KMS-11 (cell line): Measurements from ENCODE around the gene SUN5.

Experiments
- H2AFZ ChIP-seq: fragments of 200-600 bp; sonication (generic); 2 replicates; pipeline ENCODE4 v1.6.1; 2016; ENCODE audit warnings: antibody characterized with exemption, mixed run types, low read depth
- H3K27ac ChIP-seq: fragments of 200-600 bp; sonication (generic); 2 replicates; pipeline ENCODE4 v1.6.1; 2016; ENCODE audit warnings: mild to moderate bottlenecking, mixed run types
- H3K27me3 ChIP-seq: fragments of 200-600 bp; sonication (generic); 2 replicates; pipeline ENCODE4 v1.6.1; 2017; ENCODE audit warnings: mild to moderate bottlenecking, low read depth, mixed run types, moderate library complexity; ENCODE audit not compliant: insufficient read depth
- H3K36me3 ChIP-seq: fragments of 200-600 bp; sonication (generic); 2 replicates; pipeline ENCODE4 v1.6.1; 2017; ENCODE audit warnings: mild to moderate bottlenecking, mixed run types; ENCODE audit not compliant: insufficient read depth
- H3K4me1 ChIP-seq: fragments of 200-600 bp; sonication (generic); 2 replicates; pipeline ENCODE4 v1.6.1; 2016; ENCODE audit warnings: mild to moderate bottlenecking, low read depth, mixed run types; ENCODE audit not compliant: poor library complexity, severe bottlenecking
- H3K4me2 ChIP-seq: fragments of 200-600 bp; sonication (generic); 2 replicates; pipeline ENCODE4 v1.7.0; 2016; ENCODE audit warnings: mild to moderate bottlenecking, mixed run types
- H3K4me3 ChIP-seq: fragments of 200-600 bp; sonication (generic); IDR thresholded peaks from 2 replicates; pipeline ENCODE4 v1.6.1; 2017; ENCODE audit warnings: low read depth, low read length, mixed read lengths; ENCODE audit not compliant: insufficient read depth
- H3K79me2 ChIP-seq: fragments of 200-600 bp; sonication (generic); 2 replicates; pipeline ENCODE4 v1.6.1; 2016; ENCODE audit warnings: low read depth, mixed run types; ENCODE audit not compliant: insufficient read depth
- H3K9ac ChIP-seq: fragments of 200-600 bp; sonication (generic); 2 replicates; pipeline ENCODE4 v1.6.1; 2016; ENCODE audit warnings: mild to moderate bottlenecking, mixed run types
- H4K20me1 ChIP-seq: fragments of 200-600 bp; sonication (generic); 2 replicates; pipeline ENCODE4 v1.6.1; 2016; ENCODE audit warnings: mild to moderate bottlenecking, mixed run types; ENCODE audit not compliant: insufficient read depth
- TF ChIP-seq, protein P1 (sequence below): fragments of 200-600 bp; sonication (generic); conservative IDR thresholded peaks from 2 replicates; pipeline ENCODE4 v1.6.1; 2017; ENCODE audit warnings: low read depth, mild to moderate bottlenecking, antibody characterized with exemption, low read length, moderate library complexity, mixed read lengths

SUN5 gene

DNA sequence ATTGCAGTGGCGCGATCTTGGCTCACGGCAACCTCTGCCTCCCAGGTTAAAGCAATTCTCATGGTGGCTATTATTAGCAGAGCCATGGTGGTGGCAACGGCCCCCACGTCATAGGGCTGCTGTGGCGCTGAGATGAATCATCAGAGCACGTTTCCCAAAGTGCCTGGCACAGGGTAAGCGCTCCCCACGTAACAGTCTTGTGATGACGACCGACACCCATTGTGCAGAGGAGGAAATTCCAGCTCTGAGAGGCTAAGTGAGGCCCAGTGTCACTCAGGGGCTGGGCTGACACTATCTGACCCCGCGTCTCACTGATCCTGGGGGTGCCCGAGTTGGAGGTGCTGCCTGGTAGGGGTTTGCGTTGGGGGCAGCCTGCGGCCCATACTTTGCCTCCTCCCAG is 16.2 kb downstream of the SUN5 start:
- Histone ChIP-seq H3K79me2 (no peaks in the 10 kb centered on the region), H3K4me2 (no peak overlapping the region), H2AFZ (no peak overlapping the region), H3K4me1 (no peaks in the 10 kb centered on the region), H4K20me1 (no peaks in the 10 kb centered on the region), H3K36me3 (no peaks in the 10 kb centered on the region), H3K4me3 (no peak overlapping the region), H3K27me3 (no peaks in the 10 kb centered on the region; the same call in 1 of the 2 replicates), H3K27ac (no peak overlapping the region), H3K9ac (no peak overlapping the region)
- TF ChIP-seq, protein P1, sequence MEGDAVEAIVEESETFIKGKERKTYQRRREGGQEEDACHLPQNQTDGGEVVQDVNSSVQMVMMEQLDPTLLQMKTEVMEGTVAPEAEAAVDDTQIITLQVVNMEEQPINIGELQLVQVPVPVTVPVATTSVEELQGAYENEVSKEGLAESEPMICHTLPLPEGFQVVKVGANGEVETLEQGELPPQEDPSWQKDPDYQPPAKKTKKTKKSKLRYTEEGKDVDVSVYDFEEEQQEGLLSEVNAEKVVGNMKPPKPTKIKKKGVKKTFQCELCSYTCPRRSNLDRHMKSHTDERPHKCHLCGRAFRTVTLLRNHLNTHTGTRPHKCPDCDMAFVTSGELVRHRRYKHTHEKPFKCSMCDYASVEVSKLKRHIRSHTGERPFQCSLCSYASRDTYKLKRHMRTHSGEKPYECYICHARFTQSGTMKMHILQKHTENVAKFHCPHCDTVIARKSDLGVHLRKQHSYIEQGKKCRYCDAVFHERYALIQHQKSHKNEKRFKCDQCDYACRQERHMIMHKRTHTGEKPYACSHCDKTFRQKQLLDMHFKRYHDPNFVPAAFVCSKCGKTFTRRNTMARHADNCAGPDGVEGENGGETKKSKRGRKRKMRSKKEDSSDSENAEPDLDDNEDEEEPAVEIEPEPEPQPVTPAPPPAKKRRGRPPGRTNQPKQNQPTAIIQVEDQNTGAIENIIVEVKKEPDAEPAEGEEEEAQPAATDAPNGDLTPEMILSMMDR, result no peak

DNA sequence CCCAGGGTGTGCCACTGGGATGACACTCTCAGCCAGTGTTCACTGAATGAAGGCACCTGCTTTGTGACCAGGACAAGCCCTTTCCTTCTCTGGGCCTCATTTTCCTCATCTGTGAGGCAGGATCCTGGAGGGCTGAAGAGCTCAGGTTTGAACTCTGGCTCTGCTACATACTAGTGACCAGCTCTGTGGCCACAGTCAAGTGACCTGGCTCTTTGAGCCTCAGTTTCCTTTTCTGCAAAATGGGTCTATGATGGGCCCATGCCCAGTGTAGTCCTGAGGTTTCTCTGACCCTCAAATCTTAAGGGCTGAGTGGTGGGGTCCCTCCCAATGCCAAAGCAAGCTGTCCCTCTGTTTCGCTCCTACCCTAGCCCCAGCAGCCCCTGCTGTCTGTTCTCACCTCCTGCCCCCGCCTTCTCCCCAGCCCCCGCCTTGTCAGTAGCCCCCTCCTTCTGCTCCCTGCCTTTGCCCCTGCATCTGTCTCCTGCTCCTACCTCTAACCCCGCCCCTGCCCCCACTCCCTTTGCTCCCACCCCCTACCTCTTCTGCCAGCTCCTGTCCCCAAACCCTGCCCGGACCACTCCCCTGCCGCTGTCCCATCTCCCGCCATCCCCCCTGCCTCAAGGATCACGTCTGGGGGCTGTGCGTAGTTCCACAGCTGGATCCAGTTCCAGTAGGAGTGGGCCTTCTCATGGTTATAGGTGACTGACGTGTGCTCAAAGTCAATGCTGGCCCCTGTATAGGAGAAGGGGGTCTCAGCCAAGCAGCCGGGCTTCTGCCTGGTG is 17.0 kb downstream of the SUN5 start:
- Histone ChIP-seq H4K20me1 (no peaks in the 10 kb centered on the region), H3K4me2 (no peak overlapping the region), H3K4me3 (no peak overlapping the region), H3K79me2 (no peaks in the 10 kb centered on the region), H2AFZ (no peak overlapping the region), H3K27me3 (no peaks in the 10 kb centered on the region; the same call in 1 of the 2 replicates), H3K27ac (no peak overlapping the region), H3K4me1 (no peaks in the 10 kb centered on the region), H3K36me3 (no peaks in the 10 kb centered on the region), H3K9ac (no peak overlapping the region)
- TF ChIP-seq, protein P1, result no peak

GRCh38 chr20:32986331-32986966 is 17.8 kb downstream of the SUN5 start:
- Histone ChIP-seq H3K27ac (no peak overlapping the region), H3K4me1 (no peaks in the 10 kb centered on the region), H3K27me3 (no peaks in the 10 kb centered on the region; the same call in 1 of the 2 replicates), H3K4me2 (no peak overlapping the region), H4K20me1 (no peaks in the 10 kb centered on the region), H3K36me3 (no peaks in the 10 kb centered on the region), H3K9ac (no peak overlapping the region), H3K79me2 (no peaks in the 10 kb centered on the region), H2AFZ (no peak overlapping the region), H3K4me3 (no peak overlapping the region)
- TF ChIP-seq, protein P1, result no peak

GRCh38 chr20:32985596-32985995 is 18.6 kb downstream of the SUN5 start:
- Histone ChIP-seq H4K20me1 (no peaks in the 10 kb centered on the region), H3K27ac (no peak overlapping the region), H2AFZ (no peak overlapping the region), H3K4me3 (no peak overlapping the region), H3K27me3 (no peaks in the 10 kb centered on the region; the same call in 1 of the 2 replicates), H3K9ac (no peak overlapping the region), H3K79me2 (no peaks in the 10 kb centered on the region), H3K36me3 (no peaks in the 10 kb centered on the region), H3K4me2 (no peak overlapping the region), H3K4me1 (no peaks in the 10 kb centered on the region)
- TF ChIP-seq, protein P1, result no peak
